ENCODE measurements around the gene STAMBP. TPM values are rescaled to one million over a fixed set of nuclear protein-coding genes. Genes with fewer than 3 reads are reported as not detected.

STAMBP gene
- total RNA-seq, 1 donor from 2014 or later, result 36.4 TPM

DNA sequence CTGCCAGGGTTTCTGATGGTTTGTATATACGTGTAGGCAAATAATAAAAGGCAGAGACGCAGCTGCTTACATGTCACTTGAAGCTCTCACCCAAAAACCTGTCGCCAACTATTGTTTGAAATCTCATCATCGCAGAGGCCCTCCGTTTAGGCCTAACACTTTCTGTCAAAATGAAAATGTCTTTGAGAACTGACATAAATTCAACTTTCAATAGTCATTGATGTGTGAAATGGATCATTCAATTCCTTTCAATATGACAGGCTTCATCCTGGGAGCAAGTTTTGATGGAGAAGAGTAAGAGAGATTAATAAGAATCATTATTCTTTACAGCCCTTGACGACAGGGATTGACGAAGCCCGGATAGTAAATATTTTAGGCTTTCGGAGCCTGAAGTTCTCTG, 66.7 kb downstream of the STAMBP start:
- intact Hi-C loops (cut with DNase I), result loop anchor here (2.0 to 5.0 kb wide), 2 partner anchors 33 to 67 kb away; partner anchors contain the start of gene STAMBP
- no peaks in the 10 kb centered on the region for H3K27me3 ChIP-seq
- peaks cover 5 to 13% of the 10 kb centered on the region in 2 donors for H3K4me1 ChIP-seq
- H3K27ac ChIP-seq, result peak overlapping the region; percentile 87 to 91
- H3K36me3 ChIP-seq, result no peaks in the 10 kb centered on the region
- no peak for TF ChIP-seq CTCF (IDR thresholded peaks at IDR 0.05)
- peak overlapping the region; percentile 24 to 65 for H3K4me3 ChIP-seq
- no peak for DNase-seq (ENCODE audit: low spot score in 2 of 2)
- H3K9me3 ChIP-seq, result no peaks in the 10 kb centered on the region

- TF ChIP-seq CTCF (IDR thresholded peaks at IDR 0.05), result no peak
- Histone ChIP-seq H3K27ac (peak overlapping the region; percentile 87 to 91), H3K4me1 (peaks cover 5 to 11% of the 10 kb centered on the region in 2 donors), H3K27me3 (no peaks in the 10 kb centered on the region), H3K4me3 (peak overlapping the region; percentile 4 to 65), H3K9me3 (no peaks in the 10 kb centered on the region), H3K36me3 (peaks cover 0 to 3% of the 10 kb centered on the region in 2 donors)
- no peak for DNase-seq (ENCODE audit: low spot score in 2 of 2)
- intact Hi-C loops (cut with DNase I), result loop anchor here (5.0 kb wide), 1 partner anchor 34 kb away; no protein-coding TSS in a partner anchor
Measured at GRCh38 chr2:73896362-73897239, 67.8 kb downstream of the STAMBP start.

DNA sequence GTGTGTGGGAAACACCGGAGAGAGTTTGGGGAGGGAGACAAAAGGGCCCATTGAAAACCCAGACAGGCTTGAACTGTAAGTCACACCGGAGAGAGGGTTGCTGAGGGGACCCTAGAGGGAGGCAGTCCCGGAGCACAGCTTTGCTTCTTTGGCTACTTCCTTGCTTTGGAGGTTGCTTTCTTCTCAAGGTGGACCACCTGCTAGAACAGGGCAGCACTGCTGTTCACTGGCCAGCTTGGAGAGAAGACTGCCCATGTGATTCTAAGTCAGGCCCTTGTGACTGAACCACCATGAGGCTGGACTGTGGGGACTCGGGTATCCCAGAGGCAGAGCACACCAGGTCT, 68.5 kb downstream of the STAMBP start:
- Histone ChIP-seq H3K4me1 (peaks cover 1 to 6% of the 10 kb centered on the region in 2 donors), H3K27ac (peak overlapping the region; percentile 87 to 91), H3K36me3 (peaks cover 4 to 5% of the 10 kb centered on the region in 2 donors), H3K27me3 (no peaks in the 10 kb centered on the region), H3K9me3 (no peaks in the 10 kb centered on the region), H3K4me3 (peak overlapping the region in 1 of 2 donors; percentile 65)
- no peak for TF ChIP-seq CTCF (IDR thresholded peaks at IDR 0.05)
- DNase-seq (ENCODE audit: low spot score in 2 of 2), result no peak
- intact Hi-C loops (cut with DNase I), result loop anchor here (5.0 kb wide), 1 partner anchor 35 kb away; no protein-coding TSS in a partner anchor

GRCh38 chr2:73897934-73898333, 69.2 kb downstream of the STAMBP start:
- Histone ChIP-seq H3K36me3 (peaks cover 11 to 12% of the 10 kb centered on the region in 2 donors), H3K9me3 (no peaks in the 10 kb centered on the region), H3K4me1 (peaks cover 0 to 2% of the 10 kb centered on the region in 2 donors), H3K27me3 (no peaks in the 10 kb centered on the region), H3K4me3 (peak overlapping the region in 1 of 2 donors; percentile 65), H3K27ac (peak overlapping the region; percentile 87 to 91)
- intact Hi-C loops (cut with DNase I), result loop anchor here (5.0 kb wide), 1 partner anchor 36 kb away; no protein-coding TSS in a partner anchor
- no peak for DNase-seq (ENCODE audit: low spot score in 2 of 2)
- no peak for TF ChIP-seq CTCF (IDR thresholded peaks at IDR 0.05)

GRCh38 chr2:73899801-73900336, 71.1 kb downstream of the STAMBP start:
- Histone ChIP-seq H3K36me3 (peaks cover 19 to 21% of the 10 kb centered on the region in 2 donors), H3K27ac (peak overlapping the region; percentile 13 to 20), H3K27me3 (no peaks in the 10 kb centered on the region), H3K4me1 (peaks cover 0 to 2% of the 10 kb centered on the region in 2 donors), H3K4me3 (peak overlapping the region in 1 of 2 donors; percentile 28), H3K9me3 (no peaks in the 10 kb centered on the region)
- intact Hi-C loops (cut with DNase I), result loop anchor here (5.0 kb wide), 1 partner anchor 38 kb away; no protein-coding TSS in a partner anchor
- TF ChIP-seq CTCF (IDR thresholded peaks at IDR 0.05), result no peak
- DNase-seq (ENCODE audit: low spot score in 2 of 2), result no peak

Data from ascending aorta (tissue), 2 donors.